Peyer's patch (tissue), 4 donors: ENCODE measurements around the gene RAD51C. TPM values are rescaled to one million over a fixed set of nuclear protein-coding genes. Genes with fewer than 3 reads are reported as not detected.
"Not testable (repeated sequence)": the region's sequence is repeated elsewhere in the genome, so short reads cannot be mapped to it uniquely, and the experiment has no call there.

Experiments used
- DNase-seq, 3 donors: peaks; one replicate each; pipeline ENCODE4 v3.0.0-alpha.2; 2017 to 2019
- H3K27ac ChIP-seq, 4 donors: fragments of 200-600 bp; sonication (generic); one replicate each; pipeline ENCODE4 v1.5.1; 2016 to 2019
- H3K27me3 ChIP-seq, 2 donors: fragments of 200-600 bp; sonication (generic); one replicate each; pipeline ENCODE4 v1.5.1; 2019
- H3K36me3 ChIP-seq, 3 donors: fragments of 200-600 bp; sonication (generic); one replicate each; pipeline ENCODE4 v1.5.1; 2016 to 2019
- H3K4me1 ChIP-seq, 4 donors: fragments of 200-600 bp; sonication (generic); one replicate each; pipeline ENCODE4 v1.5.1; 2016 to 2019
- H3K4me3 ChIP-seq, 4 donors: fragments of 200-600 bp; sonication (generic); 1 replicate in 3 of 4; 2 replicates in 1 of 4; pipeline ENCODE4 v1.5.1; 2016 to 2019; ENCODE audit warnings: mild to moderate bottlenecking in 1 of 4
- H3K9me3 ChIP-seq, 4 donors: fragments of 200-600 bp; sonication (generic); one replicate each; pipeline ENCODE4 v1.5.1; 2016 to 2019; ENCODE audit warnings: mild to moderate bottlenecking in 1 of 4
- POLR2A ChIP-seq, 2 donors: fragments of 450-650 bp; IDR thresholded peaks; one replicate each; pipeline ENCODE4 v1.5.1; 2017; ENCODE audit warnings: antibody characterized with exemption in 2 of 2, mild to moderate bottlenecking in 2 of 2, moderate library complexity in 2 of 2
- total RNA-seq, 4 donors: library from RNA; depleted of rRNA; stranded (reverse); fragments of >200 nt; gene quantifications; one replicate each; pipeline ENCODE4 v1.1.0, GENCODE V29; 2016
- TF ChIP-seq, protein P1 (sequence below), 6 experiments: fragments of 450-650 bp in 4 of 6; fragments of 200-600 bp in 2 of 6; sonication (generic) in 1 of 6; IDR thresholded peaks; one replicate each; pipeline ENCODE4 v1.5.1; 2017 to 2019; ENCODE audit warnings: antibody characterized with exemption in 6 of 6, mild to moderate bottlenecking in 3 of 6, moderate library complexity in 1 of 6

The RAD51C gene
- total RNA-seq, 4 donors from 2014 or later: 4.0 to 41.3 (median 8.3) TPM

DNA sequence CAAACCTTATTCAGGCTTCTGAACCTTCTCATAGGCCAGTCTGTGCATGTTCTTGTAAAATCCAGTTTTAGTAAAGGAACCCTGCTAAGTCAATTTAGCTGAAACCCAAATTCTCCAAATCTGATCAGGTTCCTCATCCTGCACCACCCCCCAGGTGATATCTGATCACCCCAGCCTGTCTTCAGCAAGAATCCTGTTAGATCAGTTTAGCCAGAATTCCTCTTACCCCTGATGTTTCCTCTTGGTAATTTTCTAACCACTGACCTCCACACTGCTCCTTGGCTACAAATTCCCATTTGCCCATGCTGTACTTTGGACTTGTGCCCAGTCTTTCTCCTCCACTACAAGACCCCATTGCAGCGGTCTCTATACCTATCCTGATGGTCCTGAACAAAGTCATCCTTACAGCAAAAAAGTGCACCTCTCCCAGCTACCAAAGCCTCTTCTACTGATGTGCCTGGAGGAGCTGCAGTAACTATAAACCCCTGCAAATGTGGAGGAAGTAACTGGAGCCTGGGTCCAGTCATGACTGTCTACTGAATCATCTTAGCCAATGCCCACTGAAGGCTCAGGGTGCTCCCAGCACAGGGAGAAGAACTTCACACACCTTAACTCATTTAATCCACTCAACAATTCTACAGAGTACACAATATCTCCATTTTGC is 24.3 kb upstream of the RAD51C start:
- TF ChIP-seq POLR2A (IDR thresholded peaks at IDR 0.05): no peak
- TF ChIP-seq, protein P1, sequence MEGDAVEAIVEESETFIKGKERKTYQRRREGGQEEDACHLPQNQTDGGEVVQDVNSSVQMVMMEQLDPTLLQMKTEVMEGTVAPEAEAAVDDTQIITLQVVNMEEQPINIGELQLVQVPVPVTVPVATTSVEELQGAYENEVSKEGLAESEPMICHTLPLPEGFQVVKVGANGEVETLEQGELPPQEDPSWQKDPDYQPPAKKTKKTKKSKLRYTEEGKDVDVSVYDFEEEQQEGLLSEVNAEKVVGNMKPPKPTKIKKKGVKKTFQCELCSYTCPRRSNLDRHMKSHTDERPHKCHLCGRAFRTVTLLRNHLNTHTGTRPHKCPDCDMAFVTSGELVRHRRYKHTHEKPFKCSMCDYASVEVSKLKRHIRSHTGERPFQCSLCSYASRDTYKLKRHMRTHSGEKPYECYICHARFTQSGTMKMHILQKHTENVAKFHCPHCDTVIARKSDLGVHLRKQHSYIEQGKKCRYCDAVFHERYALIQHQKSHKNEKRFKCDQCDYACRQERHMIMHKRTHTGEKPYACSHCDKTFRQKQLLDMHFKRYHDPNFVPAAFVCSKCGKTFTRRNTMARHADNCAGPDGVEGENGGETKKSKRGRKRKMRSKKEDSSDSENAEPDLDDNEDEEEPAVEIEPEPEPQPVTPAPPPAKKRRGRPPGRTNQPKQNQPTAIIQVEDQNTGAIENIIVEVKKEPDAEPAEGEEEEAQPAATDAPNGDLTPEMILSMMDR (IDR thresholded peaks at IDR 0.05): no peak

DNA sequence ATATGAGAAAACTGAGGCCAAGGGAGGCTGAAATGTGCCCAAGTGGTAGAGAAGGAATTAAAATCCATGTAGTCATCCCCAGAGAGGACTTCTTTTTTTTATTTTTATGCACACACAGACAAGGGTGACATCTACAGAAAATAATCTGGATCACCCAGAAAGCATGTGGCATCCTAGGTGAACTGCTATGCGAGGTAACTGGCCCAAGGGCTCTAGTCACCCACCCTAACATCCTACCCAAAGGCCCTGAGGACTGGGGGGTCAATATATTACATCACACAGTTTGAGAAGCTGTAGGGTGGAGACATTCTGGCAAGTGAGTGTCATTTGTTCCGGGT is 23.8 kb upstream of the RAD51C start:
- H3K9me3 ChIP-seq: no peaks in the 10 kb centered on the region
- no peak overlapping the region for H3K27ac ChIP-seq
- TF ChIP-seq, protein P1 (IDR thresholded peaks at IDR 0.05): no peak
- no peak for TF ChIP-seq POLR2A (IDR thresholded peaks at IDR 0.05)
- H3K27me3 ChIP-seq: no peaks in the 10 kb centered on the region
- no peaks in the 10 kb centered on the region for H3K4me1 ChIP-seq
- no peak for DNase-seq
- no peak overlapping the region for H3K4me3 ChIP-seq
- no peaks in the 10 kb centered on the region for H3K36me3 ChIP-seq

More for the DNA sequence above, 24.3 kb upstream of the RAD51C start:
- Histone ChIP-seq H3K36me3 (no peaks in the 10 kb centered on the region), H3K9me3 (no peaks in the 10 kb centered on the region), H3K27ac (no peak overlapping the region), H3K27me3 (no peaks in the 10 kb centered on the region), H3K4me1 (no peaks in the 10 kb centered on the region), H3K4me3 (no peak overlapping the region)
- DNase-seq: no peak

DNA sequence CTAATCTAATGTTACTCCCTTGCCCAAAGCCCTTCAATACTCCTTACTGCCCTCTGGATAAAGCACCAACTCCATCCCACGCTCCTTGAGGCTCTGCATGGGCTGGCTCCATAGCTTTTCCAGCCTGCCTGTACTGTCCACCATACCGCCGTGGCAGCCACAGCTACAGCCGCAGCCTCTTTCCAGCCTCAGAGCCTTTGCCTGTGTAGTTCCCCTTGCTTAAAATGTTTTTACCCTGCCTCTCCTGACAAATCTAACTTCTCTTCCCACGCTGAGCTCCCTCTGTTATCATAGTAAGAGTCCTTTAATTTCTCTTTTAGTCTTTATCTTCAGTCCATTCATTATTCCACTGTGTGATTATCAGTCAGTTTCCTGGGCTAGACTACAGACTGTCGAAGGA is 22.5 kb upstream of the RAD51C start:
- no peak for DNase-seq
- Histone ChIP-seq H3K4me1 (no peaks in the 10 kb centered on the region), H3K36me3 (no peaks in the 10 kb centered on the region), H3K4me3 (no peak overlapping the region), H3K9me3 (no peaks in the 10 kb centered on the region), H3K27ac (no peak overlapping the region), H3K27me3 (no peaks in the 10 kb centered on the region)
- TF ChIP-seq POLR2A (IDR thresholded peaks at IDR 0.05): no peak
- TF ChIP-seq, protein P1 (IDR thresholded peaks at IDR 0.05): no peak

- H3K4me1 ChIP-seq: no peaks in the 10 kb centered on the region
- H3K9me3 ChIP-seq: no peaks in the 10 kb centered on the region
- H3K36me3 ChIP-seq: no peaks in the 10 kb centered on the region
- no peak overlapping the region for H3K27ac ChIP-seq
- no peak for DNase-seq
- TF ChIP-seq, protein P1 (IDR thresholded peaks at IDR 0.05): no peak
- TF ChIP-seq POLR2A (IDR thresholded peaks at IDR 0.05): no peak
- no peak overlapping the region for H3K4me3 ChIP-seq
- no peaks in the 10 kb centered on the region for H3K27me3 ChIP-seq
Measured at GRCh38 chr17:58671969-58672368, 20.4 kb upstream of the RAD51C start.

DNA sequence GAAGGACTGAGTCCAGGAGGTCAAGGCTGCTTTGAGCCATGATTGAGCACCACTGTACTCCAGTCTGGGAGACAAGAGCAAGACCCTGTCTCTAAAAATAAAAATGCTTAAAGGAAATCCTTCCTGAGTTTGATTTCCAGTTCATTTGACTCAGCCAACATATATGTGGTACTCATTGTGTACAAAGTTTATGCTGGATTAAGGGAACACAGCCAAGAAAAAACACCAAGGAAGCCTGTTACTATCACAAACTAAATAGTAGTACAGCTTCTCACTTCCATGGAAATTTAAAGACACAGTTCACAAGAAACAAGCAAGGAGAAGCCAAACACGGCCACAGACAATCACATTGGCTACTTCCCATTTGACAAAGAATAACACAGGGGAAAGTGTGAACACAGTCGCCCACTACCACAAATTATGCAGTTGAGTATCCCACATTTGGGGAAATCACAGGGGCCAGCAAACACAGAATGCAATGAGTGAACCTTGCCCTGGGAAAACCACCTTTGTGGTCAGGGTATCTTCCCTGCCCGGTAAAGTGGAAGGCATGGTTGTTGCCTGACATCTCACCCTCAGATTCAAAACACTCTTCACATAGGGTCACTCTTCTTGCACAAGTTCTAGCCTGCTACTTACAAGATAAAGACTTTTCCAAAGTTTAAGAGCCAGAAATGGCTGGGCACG is 15.1 kb upstream of the RAD51C start:
- TF ChIP-seq, protein P1 (IDR thresholded peaks at IDR 0.05): no peak
- TF ChIP-seq POLR2A (IDR thresholded peaks at IDR 0.05): no peak

GRCh38 chr17:58678287-58678686 is 14.1 kb upstream of the RAD51C start:
- DNase-seq, H3K4me3 ChIP-seq, H3K9me3 ChIP-seq, H3K4me1 ChIP-seq, H3K36me3 ChIP-seq, H3K27me3 ChIP-seq, H3K27ac ChIP-seq: not testable (repeated sequence)

More for the DNA sequence above, 15.1 kb upstream of the RAD51C start:
- Histone ChIP-seq H3K27ac (no peak overlapping the region), H3K36me3 (no peaks in the 10 kb centered on the region), H3K4me3 (no peak overlapping the region), H3K27me3 (no peaks in the 10 kb centered on the region), H3K9me3 (no peaks in the 10 kb centered on the region), H3K4me1 (no peaks in the 10 kb centered on the region)
- DNase-seq: no peak
